HG03039 (cell line): Measurements from ENCODE around the gene RBM11.
A peak's percentile ranks its signal among the peaks of the same experiment; 100 is the strongest.
"Not testable (repeated sequence)": the region's sequence is repeated elsewhere in the genome, so short reads cannot be mapped to it uniquely, and the experiment has no call there.

Experiments used
- ATAC-seq: cut with Tn5 transposase; IDR thresholded peaks from one replicate; pipeline ENCODE4 v1.9.1; 2021; ENCODE audit warnings: mild to moderate bottlenecking, moderate library complexity; ENCODE audit not compliant: unreplicated experiment

The RBM11 gene, protein sequence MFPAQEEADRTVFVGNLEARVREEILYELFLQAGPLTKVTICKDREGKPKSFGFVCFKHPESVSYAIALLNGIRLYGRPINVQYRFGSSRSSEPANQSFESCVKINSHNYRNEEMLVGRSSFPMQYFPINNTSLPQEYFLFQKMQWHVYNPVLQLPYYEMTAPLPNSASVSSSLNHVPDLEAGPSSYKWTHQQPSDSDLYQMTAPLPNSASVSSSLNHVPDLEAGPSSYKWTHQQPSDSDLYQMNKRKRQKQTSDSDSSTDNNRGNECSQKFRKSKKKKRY

DNA sequence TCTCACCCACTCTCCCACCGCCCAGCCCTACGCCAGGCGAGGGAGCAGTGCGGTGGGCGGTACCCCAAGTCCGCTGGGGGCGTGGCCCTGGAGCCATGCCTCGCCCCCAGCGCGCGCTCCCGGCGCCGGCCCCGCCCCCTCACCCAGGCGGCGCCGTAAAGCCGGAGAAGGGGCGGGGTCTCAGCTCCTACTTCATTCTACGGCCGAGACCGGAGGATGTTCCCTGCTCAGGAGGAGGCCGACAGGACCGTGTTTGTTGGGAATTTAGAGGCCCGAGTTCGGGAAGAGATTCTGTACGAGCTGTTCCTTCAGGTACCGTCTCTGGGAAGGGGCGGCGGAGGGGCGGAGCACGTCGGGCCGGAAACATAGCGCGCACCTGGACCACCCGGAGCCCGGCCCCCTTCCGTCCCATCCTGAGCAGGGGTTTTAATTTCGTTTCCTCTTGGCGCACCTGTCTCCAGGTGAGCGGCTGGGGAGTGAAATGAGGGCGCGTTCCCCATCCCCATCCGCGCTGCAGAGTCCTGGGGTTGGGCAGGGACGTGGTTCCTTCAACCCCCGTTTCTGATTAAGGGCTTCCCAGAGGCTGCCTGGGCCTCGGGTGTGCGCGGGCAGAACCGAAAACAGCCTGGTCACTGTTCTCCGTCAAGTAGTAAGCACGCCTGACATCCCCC is at the start of gene RBM11:
Gene RBM11, plus strand, starts transcription at position 187 of the 671 bp plus-strand sequence. Its CDS starts 30 bp downstream, at position 217.
- ATAC-seq, result peak; percentile 95

DNA sequence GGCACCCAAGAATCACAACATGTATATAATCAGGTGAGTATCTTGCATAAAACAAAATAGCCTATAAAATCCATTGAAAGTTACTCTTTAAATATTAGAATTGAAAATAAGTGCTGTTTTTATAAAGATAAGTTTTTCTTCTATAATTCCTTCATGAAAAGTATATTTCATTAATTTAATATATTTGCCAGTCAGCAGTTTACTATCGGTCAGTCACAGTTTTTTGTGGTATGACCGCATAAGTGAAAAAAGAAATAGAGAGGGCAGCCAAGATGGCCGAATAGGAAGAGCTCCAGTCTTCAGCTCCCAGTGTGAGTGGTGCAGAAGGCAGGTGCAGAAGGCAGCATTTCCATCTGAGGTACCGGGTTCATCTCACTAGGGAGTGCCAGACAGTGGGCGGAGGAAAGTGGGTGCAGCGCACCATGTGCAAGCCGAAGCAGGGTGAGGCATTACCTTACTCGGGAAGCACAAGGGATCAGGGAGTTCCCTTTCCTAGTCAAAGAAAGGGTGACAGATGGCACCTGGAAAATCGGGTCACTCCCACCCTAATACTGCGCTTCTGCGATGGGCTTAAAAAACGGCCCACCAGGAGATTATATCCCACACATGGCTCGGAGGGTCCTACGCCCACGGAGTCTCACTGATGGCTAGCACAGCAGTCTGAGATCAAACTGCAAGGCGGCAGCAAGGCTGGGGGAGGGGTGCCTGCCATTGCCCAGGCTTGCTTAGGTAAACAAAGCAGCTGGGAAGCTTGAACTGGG is 49.3 kb upstream of the RBM11 start:
- not testable (repeated sequence) for ATAC-seq

DNA sequence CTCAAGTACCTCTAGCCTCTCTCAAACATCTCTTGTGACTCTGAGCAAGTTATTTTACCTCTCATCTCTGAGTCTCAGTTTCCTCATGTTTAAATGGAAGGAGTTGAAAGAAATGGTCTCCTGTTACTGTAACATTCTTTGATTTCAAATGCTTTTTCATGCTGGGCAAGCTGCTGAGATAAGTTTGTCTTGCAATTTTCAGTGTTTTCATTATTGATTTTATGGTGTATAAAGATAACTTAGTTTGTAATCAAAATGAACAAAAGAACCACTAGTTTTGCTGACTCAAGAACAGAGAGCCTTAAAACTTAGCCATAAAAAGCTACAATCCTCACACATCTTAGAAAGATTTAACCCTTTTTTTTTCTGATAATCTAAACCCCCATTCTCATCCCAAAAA is 9.7 kb upstream of the RBM11 start:
- no peak for ATAC-seq

DNA sequence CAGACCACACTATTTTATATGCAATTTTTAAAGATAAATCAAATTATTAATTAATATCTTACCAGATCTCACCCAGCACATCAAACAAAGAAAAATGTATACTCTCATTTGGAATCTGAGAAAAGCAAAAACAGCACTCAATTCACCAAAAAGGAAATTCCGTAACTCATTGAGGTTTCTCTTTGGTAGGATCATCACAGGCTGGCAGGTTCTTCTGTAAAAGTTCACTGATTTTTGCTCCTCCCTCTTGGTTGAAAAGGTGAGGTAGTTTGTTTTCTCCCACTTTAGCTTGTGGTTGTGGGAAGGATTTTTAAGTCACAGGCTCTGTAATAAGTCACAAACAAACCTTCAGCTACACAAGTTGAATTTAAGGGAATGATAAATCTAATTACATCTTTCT is 5.2 kb upstream of the RBM11 start, which contains the start of gene LIPI:
Gene LIPI, minus strand, starts transcription at position 218 of the 400 bp plus-strand sequence. Its CDS starts 110 bp downstream, at position 108.
- no peak for ATAC-seq

DNA sequence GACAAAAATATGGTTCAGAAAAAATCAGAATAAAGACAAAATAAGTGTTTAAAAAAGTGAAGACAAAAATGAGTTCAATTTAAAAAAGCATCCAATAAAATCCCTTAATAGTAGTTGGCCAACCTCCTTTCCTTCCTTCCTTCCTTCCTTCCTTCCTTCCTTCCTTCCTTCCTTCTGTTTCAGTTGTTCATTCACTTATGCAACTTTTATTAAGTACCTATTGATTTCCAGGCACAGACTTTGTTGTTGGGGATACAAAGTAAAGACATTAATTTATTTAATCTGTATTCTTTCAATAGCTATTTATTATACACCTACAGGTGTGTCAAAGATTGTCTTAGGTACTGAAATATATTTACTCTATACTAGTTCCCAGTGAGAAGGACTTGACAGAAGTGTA is 2.8 kb upstream of the RBM11 start:
- ATAC-seq, result no peak

DNA sequence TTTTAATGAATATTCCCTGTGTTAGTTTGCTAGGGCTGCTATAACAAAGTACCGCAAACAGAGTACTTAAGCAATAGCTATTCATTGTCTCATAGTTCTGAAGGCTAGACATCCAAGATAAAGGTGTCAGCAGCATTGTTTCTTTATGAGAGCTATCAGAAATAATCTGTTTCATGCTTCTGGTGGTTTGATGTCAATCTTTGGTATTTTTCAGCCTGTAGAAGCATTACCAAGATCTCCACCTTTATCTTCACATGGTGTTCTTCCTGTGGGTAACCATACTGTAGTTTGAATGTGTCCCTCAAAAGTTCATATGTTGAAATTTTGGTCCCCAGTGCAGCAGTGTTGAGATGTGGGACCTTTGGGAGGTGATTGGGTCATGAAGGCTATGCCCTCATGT is 7.4 kb downstream of the RBM11 start:
- ATAC-seq, result no peak

DNA sequence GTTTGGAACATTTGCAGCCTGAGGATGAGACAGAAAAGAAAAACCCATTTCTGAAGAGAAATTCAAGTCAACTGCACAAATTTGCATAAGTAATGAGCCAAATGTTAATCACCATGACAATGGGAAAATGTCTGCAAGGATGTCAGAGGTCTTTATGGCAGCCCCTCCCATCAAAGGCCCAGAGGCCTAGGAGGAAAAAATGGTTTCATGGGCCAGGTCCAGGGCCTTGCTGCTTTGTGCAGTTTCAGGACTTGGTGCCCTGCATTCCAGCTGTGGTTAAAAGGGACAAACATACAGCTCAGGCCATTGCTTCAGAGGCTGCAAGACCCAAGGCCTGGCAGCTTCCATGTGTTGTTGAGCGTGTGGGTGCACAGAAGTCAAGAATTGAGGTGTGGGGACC is 13.4 kb downstream of the RBM11 start:
- ATAC-seq, result no peak

DNA sequence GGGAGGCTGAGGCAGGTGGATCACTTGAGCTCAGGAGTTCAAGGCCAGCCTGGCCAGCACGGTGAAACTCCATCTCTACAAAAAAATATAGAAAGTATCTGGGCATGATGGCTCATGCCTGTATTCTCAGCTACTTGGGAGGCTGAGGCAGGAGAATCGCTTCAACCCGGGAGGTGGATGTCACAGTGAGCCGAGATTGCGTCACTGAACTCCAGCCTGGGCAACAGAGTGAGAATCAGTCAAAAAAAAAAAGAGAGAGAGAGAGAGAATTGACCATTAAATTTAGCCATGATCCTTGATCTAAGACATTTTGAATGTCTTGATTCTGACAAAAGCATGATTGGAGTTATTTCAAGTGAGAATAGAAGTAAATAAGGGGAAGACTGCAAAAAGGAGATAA is 19.1 kb downstream of the RBM11 start:
- no peak for ATAC-seq

DNA sequence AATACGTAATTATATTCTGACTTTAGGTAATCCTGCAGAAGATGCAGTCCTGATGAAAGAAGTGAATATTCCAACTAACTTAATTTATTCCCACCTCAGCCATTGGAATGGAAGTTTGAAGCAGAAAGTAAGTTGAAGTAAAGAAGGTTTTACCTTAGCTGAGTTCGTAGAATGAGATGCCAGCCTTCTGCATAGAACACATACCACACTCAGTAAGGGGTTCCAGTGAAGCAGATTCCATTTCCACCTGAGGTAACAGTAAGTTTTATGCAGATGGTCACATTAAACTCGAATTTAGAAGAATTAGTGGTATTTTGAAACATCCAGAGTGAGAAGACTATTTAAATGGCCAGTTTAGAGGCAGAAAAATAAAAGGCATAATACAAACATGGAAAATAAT is 20.2 kb downstream of the RBM11 start:
- ATAC-seq, result no peak

DNA sequence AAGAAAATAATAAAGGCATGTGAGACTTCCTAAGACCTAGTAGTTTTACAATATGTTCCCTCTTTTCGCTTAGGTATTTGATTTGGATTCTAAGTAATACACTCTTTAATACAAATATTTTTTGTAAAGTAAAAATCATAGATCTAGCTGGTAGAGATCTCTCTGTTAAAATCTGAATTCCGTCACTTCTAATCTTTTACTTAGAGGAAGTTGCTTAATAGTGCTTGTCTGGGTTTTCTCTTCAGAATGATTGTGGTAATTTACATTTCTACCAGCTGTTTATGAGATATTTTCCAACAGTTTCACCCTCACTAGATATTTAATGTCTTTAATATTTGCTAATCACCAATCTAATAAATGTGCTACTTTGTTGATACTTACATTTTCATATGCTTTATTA is 23.3 kb downstream of the RBM11 start:
- no peak for ATAC-seq

DNA sequence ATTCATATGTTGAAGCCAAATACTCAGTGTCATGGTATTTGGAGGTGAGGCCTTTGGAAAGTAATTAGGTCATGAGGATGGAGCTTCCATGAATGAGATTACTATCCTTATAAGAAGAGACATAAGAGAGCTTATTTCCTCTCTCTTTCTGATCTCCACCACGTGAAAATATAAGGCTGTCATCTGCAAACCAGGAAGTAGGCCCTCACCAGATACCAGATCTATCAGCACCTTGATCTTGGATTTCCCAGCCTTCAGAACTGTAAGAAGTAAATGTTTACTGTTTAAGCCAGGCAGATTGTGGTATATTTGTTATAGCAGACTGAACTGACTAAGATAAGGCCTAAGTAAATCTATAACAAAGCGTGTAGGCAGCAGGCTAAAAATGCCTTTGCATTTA is 25.3 kb downstream of the RBM11 start:
- ATAC-seq, result no peak

DNA sequence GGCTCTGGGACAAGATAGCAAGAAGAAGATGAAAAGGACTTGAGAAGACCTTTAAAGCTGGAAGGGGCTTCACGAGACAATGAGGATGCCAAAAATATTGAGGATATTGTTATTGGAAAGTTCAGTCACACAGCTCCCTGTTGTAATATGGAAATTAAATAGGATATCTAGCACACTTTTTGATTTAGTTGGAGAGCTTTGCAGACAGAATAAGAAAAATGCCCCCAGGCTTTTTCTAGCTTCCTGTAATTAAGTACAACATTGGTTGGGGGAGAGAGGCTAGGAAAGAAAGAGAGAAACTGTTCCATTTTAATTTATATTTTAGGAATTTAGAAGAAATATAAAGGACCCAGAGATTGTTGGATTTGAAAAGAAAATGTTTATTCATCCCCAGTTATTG is 27.5 kb downstream of the RBM11 start:
- no peak for ATAC-seq

DNA sequence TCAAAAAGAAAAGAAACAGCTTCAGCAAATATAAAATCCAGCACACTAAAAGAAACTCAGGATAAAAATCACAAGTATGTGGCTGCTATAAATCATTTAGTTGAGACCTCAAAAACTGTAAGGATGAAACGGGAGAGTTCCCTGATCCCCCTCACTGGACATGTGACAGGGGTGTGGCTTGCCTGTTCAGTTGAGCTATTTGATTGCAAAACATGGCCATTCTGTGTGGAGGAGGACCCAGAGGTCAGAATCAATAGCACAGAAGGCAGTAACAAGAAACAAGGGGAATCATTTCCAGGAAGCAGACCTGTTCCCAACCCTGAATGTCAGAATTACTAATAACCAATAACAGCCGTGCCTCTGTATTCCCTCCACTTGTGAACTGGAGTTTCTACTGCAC is 27.9 kb downstream of the RBM11 start:
- ATAC-seq, result no peak

DNA sequence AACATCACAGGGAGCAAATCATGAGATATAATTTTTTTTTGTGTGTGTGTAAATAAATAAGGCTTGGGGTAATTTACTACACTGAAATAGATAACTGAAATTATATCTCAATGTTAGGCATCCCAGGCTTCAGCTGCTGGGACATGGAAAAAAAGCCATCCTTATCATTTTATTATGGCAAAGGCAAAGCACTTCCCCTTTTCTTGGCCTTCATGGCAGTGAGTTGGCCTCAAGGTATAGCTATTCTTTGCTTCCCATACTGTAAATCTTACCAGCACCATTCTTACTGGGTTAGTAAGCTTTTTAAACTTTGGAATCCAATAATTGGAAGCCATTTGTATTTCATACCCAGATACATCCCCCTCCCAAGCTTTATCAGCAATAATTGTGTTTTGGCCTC is 29.0 kb downstream of the RBM11 start:
- no peak for ATAC-seq

DNA sequence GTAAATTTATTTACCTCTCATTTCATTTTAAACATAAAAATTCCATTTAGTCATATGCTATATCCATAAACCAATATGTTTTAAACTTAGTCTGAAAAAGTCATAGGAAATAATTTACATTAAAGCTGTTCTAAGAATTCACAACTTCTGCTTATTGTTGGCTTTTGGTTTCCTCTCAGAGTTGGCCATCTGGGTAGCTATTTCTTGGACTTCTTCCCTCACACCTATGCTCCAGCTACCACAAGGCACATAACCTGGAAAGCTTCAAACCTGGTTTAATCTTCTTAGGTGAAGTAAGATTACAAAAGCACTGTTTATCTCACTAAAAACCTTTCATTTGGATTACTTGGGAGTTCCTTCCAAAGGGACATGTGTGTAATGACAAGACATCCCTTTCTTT is 29.8 kb downstream of the RBM11 start:
- no peak for ATAC-seq

DNA sequence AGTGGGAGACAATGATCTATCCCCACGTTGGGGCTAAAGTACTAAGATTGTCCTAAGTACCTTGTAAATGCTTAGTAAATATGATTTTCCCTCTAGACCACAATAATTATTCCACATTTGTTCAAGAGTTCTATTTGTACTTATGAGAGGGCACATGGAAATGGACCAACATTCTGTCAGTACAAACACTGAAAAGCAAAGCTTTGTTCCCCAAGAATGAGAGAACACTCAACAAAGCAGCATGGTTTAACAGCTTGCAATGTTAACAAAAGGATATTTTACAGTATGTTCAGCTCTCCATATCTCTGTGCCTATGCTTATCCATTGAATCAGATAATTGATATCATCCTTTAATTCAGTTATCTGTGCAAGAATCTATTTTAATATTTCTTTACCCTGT is 35.4 kb downstream of the RBM11 start:
- ATAC-seq, result no peak

DNA sequence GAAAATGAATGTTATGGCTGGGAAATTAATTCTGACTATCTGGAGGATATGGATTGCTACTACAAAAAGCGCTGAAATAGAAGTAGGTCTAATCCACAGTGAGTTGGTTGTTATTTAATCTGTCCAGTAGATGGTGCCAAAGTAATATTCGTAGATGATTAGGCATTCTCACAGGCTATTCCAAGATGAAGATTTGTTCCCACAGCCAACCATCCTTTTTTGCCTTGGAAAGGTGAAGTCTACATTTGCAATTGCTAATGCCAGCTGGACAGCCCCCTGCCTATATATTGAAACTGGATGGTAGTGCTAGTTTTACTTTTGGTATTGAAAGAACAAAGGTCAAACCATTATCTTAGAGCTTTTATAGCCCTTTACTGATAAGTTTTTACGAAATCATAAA is 43.8 kb downstream of the RBM11 start:
- no peak for ATAC-seq

DNA sequence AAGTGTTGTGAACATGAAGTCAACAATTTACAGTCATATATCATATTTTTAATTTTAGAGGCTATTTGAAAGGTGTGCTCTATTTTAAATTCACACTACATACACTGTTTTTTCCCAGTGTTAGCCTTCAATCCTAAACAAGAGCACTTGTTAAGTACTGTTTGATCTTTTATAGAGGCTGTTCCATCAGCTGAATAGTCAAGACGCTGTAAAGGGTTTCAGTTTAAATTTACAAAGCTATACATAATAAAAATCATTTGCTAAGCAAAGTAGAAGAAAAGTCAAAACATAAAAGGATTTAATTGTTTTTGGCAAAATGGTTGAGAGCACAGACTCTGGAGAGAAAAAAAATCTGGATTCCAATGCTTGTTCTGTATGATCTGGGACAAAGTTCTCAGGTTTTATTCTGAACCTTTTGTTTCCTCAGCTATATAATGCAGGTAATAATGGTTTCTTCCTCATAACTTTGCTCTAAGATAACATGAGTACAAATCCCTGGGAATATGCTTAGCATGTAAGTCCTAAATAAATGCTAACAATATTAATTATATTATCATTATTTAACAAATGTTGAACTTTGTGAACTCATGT is 44.3 kb downstream of the RBM11 start:
- ATAC-seq, result no peak

DNA sequence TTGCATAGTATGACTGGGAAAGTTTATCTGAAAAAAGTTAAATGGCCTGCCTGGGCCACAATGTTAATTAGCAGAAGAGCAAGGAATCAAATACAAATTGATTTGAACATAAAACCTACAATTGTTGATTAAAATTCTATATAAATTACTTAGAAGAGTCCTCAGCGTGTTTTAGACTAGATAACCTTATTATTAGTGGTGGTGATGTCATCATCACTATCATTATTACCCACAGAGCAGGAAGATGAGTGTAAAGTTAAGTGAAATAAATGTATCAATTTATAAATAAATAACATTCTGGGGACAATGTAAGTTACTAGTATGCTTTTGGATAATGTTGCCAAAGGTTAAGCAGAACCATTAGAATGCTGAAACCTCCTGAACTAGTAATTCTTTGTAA is 46.1 kb downstream of the RBM11 start:
- ATAC-seq, result no peak

DNA sequence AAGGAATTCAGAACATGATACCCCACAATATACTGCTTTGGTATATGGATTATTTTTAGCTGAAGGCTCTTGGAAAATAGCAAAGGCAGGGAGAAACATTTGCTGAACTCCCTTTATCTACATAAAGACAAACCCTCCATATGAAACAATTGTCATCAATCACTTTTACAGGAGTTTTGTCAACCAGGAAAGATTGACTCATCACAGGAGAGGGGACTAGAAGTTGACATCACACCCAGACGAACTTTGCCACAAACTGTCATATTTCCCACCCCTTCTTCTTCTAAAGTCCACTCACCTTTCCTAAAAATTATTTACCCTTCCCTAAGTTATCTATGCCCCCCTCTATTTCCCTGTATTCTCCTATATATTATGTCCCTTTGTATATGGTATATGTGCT is 47.9 kb downstream of the RBM11 start:
- no peak for ATAC-seq

DNA sequence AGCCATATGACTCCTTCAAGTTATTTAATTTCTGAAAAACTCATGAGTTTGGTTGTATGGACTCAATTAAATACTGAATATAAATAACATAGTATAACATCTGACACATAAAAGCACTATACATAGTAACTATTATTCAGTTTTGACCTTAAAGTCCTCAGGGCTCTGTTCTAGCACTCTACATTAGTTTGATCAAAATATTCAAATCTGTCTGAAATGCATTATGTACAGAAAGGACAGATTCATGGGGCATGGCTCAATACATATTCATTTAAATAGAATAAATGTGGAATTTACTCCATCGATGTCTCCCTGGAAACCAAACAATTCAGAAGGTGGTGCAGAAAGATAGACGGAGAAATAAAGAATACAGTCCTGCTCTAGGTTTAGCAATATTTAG is 49.1 kb downstream of the RBM11 start:
- no peak for ATAC-seq

DNA sequence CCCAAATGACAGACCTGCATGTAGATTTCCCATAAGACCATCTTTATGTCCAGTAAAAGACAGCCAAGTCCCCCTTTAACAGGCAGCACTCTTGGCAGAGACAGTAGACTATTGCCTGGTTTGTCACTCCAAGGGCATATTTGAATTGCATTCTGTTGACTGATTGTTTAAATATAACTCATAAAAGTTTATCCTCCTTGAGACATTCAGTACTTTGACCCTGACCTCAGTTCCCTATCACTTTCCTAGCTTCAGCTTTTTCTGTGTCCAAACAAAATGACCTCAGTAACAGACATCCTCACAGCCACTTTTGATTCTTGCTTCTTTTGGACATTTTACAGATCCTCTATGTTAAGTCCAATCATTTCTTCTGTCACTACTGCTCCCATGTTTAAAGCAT is 51.1 kb downstream of the RBM11 start:
- no peak for ATAC-seq
